Trophoblast cell (in vitro differentiated cells and primary cell): ENCODE data around the gene SND1.

Experiments used
- DNase-seq, 2 donors: peaks; one replicate each; pipeline ENCODE4 v3.0.0-alpha.2; 2016
- H2AFZ ChIP-seq: 2 replicates; pipeline ENCODE4 v1.6.1; 2013; ENCODE audit warnings: low read length, moderate library complexity, mild to moderate bottlenecking; ENCODE audit not compliant: insufficient read depth, poor library complexity
- H2AK5ac ChIP-seq: 2 replicates; pipeline ENCODE4 v1.6.1; 2013; ENCODE audit warnings: mild to moderate bottlenecking, low read length
- H2BK120ac ChIP-seq: 2 replicates; pipeline ENCODE4 v1.6.1; 2013; ENCODE audit warnings: low read length, mild to moderate bottlenecking, moderate library complexity; ENCODE audit not compliant: insufficient read depth, poor library complexity
- H2BK12ac ChIP-seq: 2 replicates; pipeline ENCODE4 v1.6.1; 2013; ENCODE audit warnings: mild to moderate bottlenecking, low read length, moderate library complexity
- H2BK5ac ChIP-seq: 2 replicates; pipeline ENCODE4 v1.6.1; 2013; ENCODE audit warnings: low read length, low read depth, moderate library complexity, mild to moderate bottlenecking; ENCODE audit not compliant: poor library complexity
- H3K14ac ChIP-seq: 2 replicates; pipeline ENCODE4 v1.6.1; 2013; ENCODE audit warnings: mild to moderate bottlenecking, low read length
- H3K18ac ChIP-seq: 2 replicates; pipeline ENCODE4 v1.6.1; 2013; ENCODE audit warnings: mild to moderate bottlenecking, low read length
- H3K23ac ChIP-seq: 2 replicates; pipeline ENCODE4 v1.6.1; 2013; ENCODE audit warnings: low read length
- H3K27ac ChIP-seq: 2 replicates; pipeline ENCODE4 v1.5.1; 2013; ENCODE audit warnings: low read depth, mild to moderate bottlenecking, inconsistent platforms, low read length, moderate library complexity
- H3K27me3 ChIP-seq: 2 replicates; pipeline ENCODE4 v1.6.1; 2013; ENCODE audit warnings: inconsistent platforms, mild to moderate bottlenecking, low read length, moderate library complexity; ENCODE audit not compliant: insufficient read depth
- H3K36me3 ChIP-seq, 2 experiments: 1 replicate in 1 of 2; 2 replicates in 1 of 2; pipeline ENCODE4 v1.6.1; 2013; ENCODE audit warnings: low read length in 2 of 2, mild to moderate bottlenecking in 2 of 2, moderate library complexity in 1 of 2; ENCODE audit not compliant: insufficient read depth in 2 of 2, control insufficient read depth in 1 of 2
- H3K4ac ChIP-seq: 2 replicates; pipeline ENCODE4 v1.6.1; 2013; ENCODE audit warnings: low read depth, mild to moderate bottlenecking, low read length, moderate library complexity
- H3K4me1 ChIP-seq, 2 experiments: 1 replicate in 1 of 2; 2 replicates in 1 of 2; pipeline ENCODE4 v1.6.1; 2013; ENCODE audit warnings: low read length in 2 of 2, mild to moderate bottlenecking in 2 of 2, moderate library complexity in 1 of 2; ENCODE audit not compliant: insufficient read depth in 2 of 2, control insufficient read depth in 1 of 2
- H3K4me2 ChIP-seq: 2 replicates; pipeline ENCODE4 v1.6.1; 2013; ENCODE audit warnings: inconsistent platforms, mild to moderate bottlenecking, low read length, moderate library complexity
- H3K4me3 ChIP-seq: 2 replicates; pipeline ENCODE4 v1.5.1; 2013; ENCODE audit warnings: mild to moderate bottlenecking, low read depth, low read length, inconsistent platforms
- H3K79me1 ChIP-seq: one replicate; pipeline ENCODE4 v1.6.1; 2013; ENCODE audit warnings: low read length
- H3K79me2 ChIP-seq: 2 replicates; pipeline ENCODE4 v1.6.1; 2013; ENCODE audit warnings: low read length, mild to moderate bottlenecking; ENCODE audit not compliant: control insufficient read depth, insufficient read depth, poor library complexity
- H3K9ac ChIP-seq: 2 replicates; pipeline ENCODE4 v1.6.1; 2013; ENCODE audit warnings: mild to moderate bottlenecking, low read length
- H3K9me3 ChIP-seq: 2 replicates; pipeline ENCODE4 v1.6.1; 2013; ENCODE audit warnings: low read depth, mild to moderate bottlenecking, control low read depth, inconsistent platforms, low read length; ENCODE audit not compliant: insufficient read depth
- H4K12ac ChIP-seq: 2 replicates; pipeline ENCODE4 v1.6.1; 2013; ENCODE audit warnings: low read depth, mild to moderate bottlenecking, low read length, moderate library complexity
- H4K8ac ChIP-seq: 2 replicates; pipeline ENCODE4 v1.6.1; 2013; ENCODE audit warnings: low read depth, mild to moderate bottlenecking, low read length, moderate library complexity
- H4K91ac ChIP-seq: one replicate; pipeline ENCODE4 v1.6.1; 2013; ENCODE audit warnings: low read depth, mild to moderate bottlenecking, low read length, moderate library complexity
- WGBS: extraction: QIAGEN DNeasy Blood & Tissue Kit; methylation state at CpG from one replicate; pipeline ENCODE4 v1.1.7; 2013; ENCODE audit warnings: missing lambda C conversion rate; ENCODE audit not compliant: insufficient read length, insufficient coverage; ENCODE audit errors: extremely low coverage; 5-methylcytosine and 5-hydroxymethylcytosine counted together

The SND1 gene

GRCh38 chr7:127840226-127840951, 188.4 kb downstream of the SND1 start:
- no peaks in the 10 kb centered on the region for H3K79me1 ChIP-seq
- no peak overlapping the region for H2BK12ac ChIP-seq
- H2AK5ac ChIP-seq = no peak overlapping the region
- no peak overlapping the region for H2BK120ac ChIP-seq
- H3K18ac ChIP-seq = no peak overlapping the region
- peaks cover 3 to 4% of the 10 kb centered on the region in 2 experiments for H3K4me1 ChIP-seq
- H4K91ac ChIP-seq = no peak overlapping the region
- H4K12ac ChIP-seq = no peak overlapping the region
- no peak overlapping the region for H2BK5ac ChIP-seq
- peaks cover 2 to 3% of the 10 kb centered on the region in 2 experiments for H3K36me3 ChIP-seq
- H3K27me3 ChIP-seq = no peaks in the 10 kb centered on the region
- no peak overlapping the region for H2AFZ ChIP-seq
- no peak overlapping the region for H3K4ac ChIP-seq
- no peak for DNase-seq
- no peak overlapping the region for H3K14ac ChIP-seq
- H3K23ac ChIP-seq = no peak overlapping the region
- H3K4me2 ChIP-seq = no peak overlapping the region
- no CpG with 5 or more reads among the region's 6 CpGs for WGBS
- H3K4me3 ChIP-seq = no peak overlapping the region
- H3K79me2 ChIP-seq = peaks cover under 1% of the 10 kb centered on the region
- H3K27ac ChIP-seq = no peak overlapping the region
- H3K9ac ChIP-seq = no peak overlapping the region
- peaks cover 2% of the 10 kb centered on the region for H3K9me3 ChIP-seq
- no peak overlapping the region for H4K8ac ChIP-seq

GRCh38 chr7:127844165-127844564, 192.2 kb downstream of the SND1 start:
- H2BK5ac ChIP-seq = no peak overlapping the region
- no peak overlapping the region for H4K12ac ChIP-seq
- DNase-seq = no peak
- no peak overlapping the region for H2BK12ac ChIP-seq
- H3K79me2 ChIP-seq = no peaks in the 10 kb centered on the region
- no peaks in the 10 kb centered on the region for H3K79me1 ChIP-seq
- H2AK5ac ChIP-seq = no peak overlapping the region
- H3K9me3 ChIP-seq = no peaks in the 10 kb centered on the region
- no peak overlapping the region for H3K23ac ChIP-seq
- no peak overlapping the region for H4K8ac ChIP-seq
- H3K4ac ChIP-seq = no peak overlapping the region
- no CpG with 5 or more reads among the region's 2 CpGs for WGBS
- H3K14ac ChIP-seq = no peak overlapping the region
- no peak overlapping the region for H2AFZ ChIP-seq
- H3K18ac ChIP-seq = peak overlapping the region; percentile 39
- H3K4me1 ChIP-seq = peaks cover 3 to 4% of the 10 kb centered on the region in 2 experiments
- no peak overlapping the region for H3K4me3 ChIP-seq
- H3K27me3 ChIP-seq = no peaks in the 10 kb centered on the region
- no peak overlapping the region for H2BK120ac ChIP-seq
- H3K9ac ChIP-seq = no peak overlapping the region
- H3K4me2 ChIP-seq = no peak overlapping the region
- no peak overlapping the region for H3K27ac ChIP-seq
- H3K36me3 ChIP-seq = no peaks in the 10 kb centered on the region
- no peak overlapping the region for H4K91ac ChIP-seq

GRCh38 chr7:127844707-127845331, 192.8 kb downstream of the SND1 start:
- H2BK5ac ChIP-seq = no peak overlapping the region
- H2AK5ac ChIP-seq = no peak overlapping the region
- H3K27ac ChIP-seq = no peak overlapping the region
- H2BK12ac ChIP-seq = no peak overlapping the region
- H3K36me3 ChIP-seq = peaks cover 1 to 2% of the 10 kb centered on the region in 2 experiments
- no peak overlapping the region for H3K14ac ChIP-seq
- H4K12ac ChIP-seq = no peak overlapping the region
- H3K18ac ChIP-seq = no peak overlapping the region
- no peak overlapping the region for H2AFZ ChIP-seq
- no peak for DNase-seq
- H3K4me2 ChIP-seq = no peak overlapping the region
- no peak overlapping the region for H2BK120ac ChIP-seq
- no peak overlapping the region for H3K23ac ChIP-seq
- no peak overlapping the region for H3K4ac ChIP-seq
- no CpG with 5 or more reads among the region's 2 CpGs for WGBS
- peaks cover 3 to 4% of the 10 kb centered on the region in 2 experiments for H3K4me1 ChIP-seq
- H3K9me3 ChIP-seq = no peaks in the 10 kb centered on the region
- no peak overlapping the region for H3K9ac ChIP-seq
- no peak overlapping the region for H4K91ac ChIP-seq
- no peaks in the 10 kb centered on the region for H3K79me2 ChIP-seq
- no peak overlapping the region for H3K4me3 ChIP-seq
- no peak overlapping the region for H4K8ac ChIP-seq
- no peaks in the 10 kb centered on the region for H3K79me1 ChIP-seq
- H3K27me3 ChIP-seq = no peaks in the 10 kb centered on the region

- H3K79me2 ChIP-seq = no peaks in the 10 kb centered on the region
- H2BK120ac ChIP-seq = no peak overlapping the region
- no peak overlapping the region for H3K18ac ChIP-seq
- H2AFZ ChIP-seq = no peak overlapping the region
- no peak overlapping the region for H3K4me2 ChIP-seq
- no peak overlapping the region for H3K23ac ChIP-seq
- no peak overlapping the region for H4K91ac ChIP-seq
- H3K9me3 ChIP-seq = no peaks in the 10 kb centered on the region
- H4K12ac ChIP-seq = no peak overlapping the region
- H2AK5ac ChIP-seq = no peak overlapping the region
- H2BK12ac ChIP-seq = no peak overlapping the region
- no peak overlapping the region for H2BK5ac ChIP-seq
- H3K4ac ChIP-seq = no peak overlapping the region
- DNase-seq = no peak
- no peak overlapping the region for H4K8ac ChIP-seq
- no peaks in the 10 kb centered on the region for H3K27me3 ChIP-seq
- WGBS = no CpG with 5 or more reads among the region's 1 CpG
- no peak overlapping the region for H3K4me3 ChIP-seq
- no peak overlapping the region for H3K9ac ChIP-seq
- H3K14ac ChIP-seq = no peak overlapping the region
- H3K79me1 ChIP-seq = no peaks in the 10 kb centered on the region
- H3K27ac ChIP-seq = no peak overlapping the region
- peaks cover 3 to 4% of the 10 kb centered on the region in 2 experiments for H3K4me1 ChIP-seq
- peaks cover 1 to 2% of the 10 kb centered on the region in 2 experiments for H3K36me3 ChIP-seq
Measured at GRCh38 chr7:127845522-127846214, 193.7 kb downstream of the SND1 start.
